HEK293 (cell line): ENCODE results near the gene ABR.

Source experiments
- BCL11A ChIP-seq: fragments of 450-650 bp; formaldehyde crosslinking; IDR thresholded peaks from 2 replicates; pipeline ENCODE4 v1.5.1; 2016; ENCODE audit warnings: low read depth, missing biosample characterization, missing genetic modification characterization
- GFI1B ChIP-seq: fragments of 450-650 bp; formaldehyde crosslinking; IDR thresholded peaks from 2 replicates; pipeline ENCODE4 v1.5.1; 2016; ENCODE audit warnings: missing biosample characterization, missing genetic modification characterization
- IKZF3 ChIP-seq: fragments of 450-650 bp; IDR thresholded peaks from 2 replicates; pipeline ENCODE4 v1.5.0; 2018; ENCODE audit warnings: missing biosample characterization, mild to moderate bottlenecking, missing genetic modification characterization, moderate library complexity
- PATZ1 ChIP-seq: fragments of 450-650 bp; formaldehyde crosslinking; IDR thresholded peaks from 2 replicates; pipeline ENCODE4 v1.5.1; 2016; ENCODE audit warnings: missing biosample characterization, missing genetic modification characterization
- TCF7L2 ChIP-seq: IDR thresholded peaks from 2 replicates; pipeline ENCODE4 v1.6.1; 2011; ENCODE audit warnings: low read depth, mild to moderate bottlenecking, inconsistent platforms, low read length, moderate library complexity, borderline replicate concordance
- YY1 ChIP-seq: fragments of 450-650 bp; formaldehyde crosslinking; IDR thresholded peaks from 2 replicates; pipeline ENCODE4 v1.5.1; 2018; ENCODE audit warnings: missing biosample characterization, missing genetic modification characterization
- ZBTB7A ChIP-seq: fragments of 450-650 bp; formaldehyde crosslinking; IDR thresholded peaks from 2 replicates; pipeline ENCODE4 v1.5.1; 2016; ENCODE audit warnings: low read depth, missing biosample characterization, missing genetic modification characterization
- ZNF23 ChIP-seq: fragments of 450-650 bp; formaldehyde crosslinking; IDR thresholded peaks from 2 replicates; pipeline ENCODE4 v1.5.1; 2016; ENCODE audit warnings: missing biosample characterization, missing genetic modification characterization, borderline replicate concordance
- ZNF416 ChIP-seq: fragments of 450-650 bp; formaldehyde crosslinking; IDR thresholded peaks from 2 replicates; pipeline ENCODE4 v1.5.1; 2016; ENCODE audit warnings: missing biosample characterization, missing genetic modification characterization
- ZNF473 ChIP-seq: fragments of 450-650 bp; formaldehyde crosslinking; IDR thresholded peaks from 2 replicates; pipeline ENCODE4 v1.5.1; 2017; ENCODE audit warnings: missing biosample characterization, missing genetic modification characterization
- ZNF623 ChIP-seq: fragments of 450-650 bp; formaldehyde crosslinking; IDR thresholded peaks from 2 replicates; pipeline ENCODE4 v1.5.1; 2016; ENCODE audit warnings: missing biosample characterization, missing genetic modification characterization
- ZNF747 ChIP-seq: fragments of 450-650 bp; formaldehyde crosslinking; IDR thresholded peaks from 2 replicates; pipeline ENCODE4 v1.5.1; 2016; ENCODE audit warnings: missing biosample characterization, missing genetic modification characterization
- TF ChIP-seq, protein P1 (sequence below): fragments of 450-650 bp; formaldehyde crosslinking; IDR thresholded peaks from 2 replicates; pipeline ENCODE4 v1.5.1; 2016; ENCODE audit warnings: missing biosample characterization, missing genetic modification characterization

DNA sequence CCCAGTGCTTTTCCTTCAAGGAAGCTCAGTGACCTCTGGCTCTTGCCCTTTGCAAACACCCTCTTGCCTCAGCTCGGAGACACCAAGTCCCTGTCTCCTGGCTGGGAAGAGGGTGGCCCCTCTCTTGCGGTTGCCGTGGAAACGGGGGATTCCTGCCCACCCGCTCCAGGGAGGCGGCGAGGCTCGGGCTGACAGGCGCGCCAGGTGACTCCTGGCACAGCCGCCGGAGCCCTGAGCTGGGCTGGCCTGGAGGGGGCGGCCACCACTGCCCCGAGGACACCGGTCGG, 71.4 kb downstream of the ABR start:
- TF ChIP-seq, protein P1, sequence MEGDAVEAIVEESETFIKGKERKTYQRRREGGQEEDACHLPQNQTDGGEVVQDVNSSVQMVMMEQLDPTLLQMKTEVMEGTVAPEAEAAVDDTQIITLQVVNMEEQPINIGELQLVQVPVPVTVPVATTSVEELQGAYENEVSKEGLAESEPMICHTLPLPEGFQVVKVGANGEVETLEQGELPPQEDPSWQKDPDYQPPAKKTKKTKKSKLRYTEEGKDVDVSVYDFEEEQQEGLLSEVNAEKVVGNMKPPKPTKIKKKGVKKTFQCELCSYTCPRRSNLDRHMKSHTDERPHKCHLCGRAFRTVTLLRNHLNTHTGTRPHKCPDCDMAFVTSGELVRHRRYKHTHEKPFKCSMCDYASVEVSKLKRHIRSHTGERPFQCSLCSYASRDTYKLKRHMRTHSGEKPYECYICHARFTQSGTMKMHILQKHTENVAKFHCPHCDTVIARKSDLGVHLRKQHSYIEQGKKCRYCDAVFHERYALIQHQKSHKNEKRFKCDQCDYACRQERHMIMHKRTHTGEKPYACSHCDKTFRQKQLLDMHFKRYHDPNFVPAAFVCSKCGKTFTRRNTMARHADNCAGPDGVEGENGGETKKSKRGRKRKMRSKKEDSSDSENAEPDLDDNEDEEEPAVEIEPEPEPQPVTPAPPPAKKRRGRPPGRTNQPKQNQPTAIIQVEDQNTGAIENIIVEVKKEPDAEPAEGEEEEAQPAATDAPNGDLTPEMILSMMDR (tag by site-specific recombination), result no peak; the same call in 1 of the 2 replicates
- TF ChIP-seq IKZF3, result no peak
- no peak for TF ChIP-seq ZNF473 (tag by site-specific recombination)
- no peak for TF ChIP-seq ZNF416 (tag by site-specific recombination)
- no peak for TF ChIP-seq ZNF623 (tag by site-specific recombination)
- TF ChIP-seq GFI1B, result no peak
- TF ChIP-seq ZNF747 (tag by site-specific recombination), result no peak
- no peak for TF ChIP-seq ZBTB7A (tag by site-specific recombination)
- no peak for TF ChIP-seq ZNF23 (tag by site-specific recombination)
- TF ChIP-seq PATZ1, result no peak
- TF ChIP-seq TCF7L2, result no peak
- no peak for TF ChIP-seq BCL11A
- no peak for TF ChIP-seq YY1 (tag by site-specific recombination)
